NCI-H1092 (cell line): ENCODE results near the gene BTNL9.
"Not testable (repeated sequence)": the region's sequence is repeated elsewhere in the genome, so short reads cannot be mapped to it uniquely, and the experiment has no call there.

Experiments used
- DNase-seq: peaks from one replicate; lab custom pipeline; 2025; lab: John Stamatoyannopoulos, UW

BTNL9 gene

DNA sequence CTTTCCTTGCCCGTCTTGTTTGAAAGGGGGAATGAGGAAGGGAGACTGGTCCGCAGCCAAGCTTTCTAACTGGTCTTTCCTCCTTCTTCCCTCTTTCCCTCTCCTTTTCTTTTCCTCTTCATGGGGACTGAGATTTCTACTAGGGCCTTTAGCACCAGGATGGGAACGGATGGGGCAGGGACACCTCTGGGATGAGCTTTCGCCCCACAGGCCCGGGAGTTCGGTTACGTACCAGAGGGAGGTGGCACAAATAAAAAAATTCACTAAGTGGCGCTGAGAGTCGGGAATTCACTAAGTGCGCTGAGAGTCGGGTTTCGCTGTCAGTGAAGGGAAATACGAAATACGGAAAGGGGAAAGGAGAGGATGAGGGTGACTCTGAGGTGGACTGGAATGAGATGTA, 21.6 kb downstream of the BTNL9 start:
- no peak for DNase-seq

DNA sequence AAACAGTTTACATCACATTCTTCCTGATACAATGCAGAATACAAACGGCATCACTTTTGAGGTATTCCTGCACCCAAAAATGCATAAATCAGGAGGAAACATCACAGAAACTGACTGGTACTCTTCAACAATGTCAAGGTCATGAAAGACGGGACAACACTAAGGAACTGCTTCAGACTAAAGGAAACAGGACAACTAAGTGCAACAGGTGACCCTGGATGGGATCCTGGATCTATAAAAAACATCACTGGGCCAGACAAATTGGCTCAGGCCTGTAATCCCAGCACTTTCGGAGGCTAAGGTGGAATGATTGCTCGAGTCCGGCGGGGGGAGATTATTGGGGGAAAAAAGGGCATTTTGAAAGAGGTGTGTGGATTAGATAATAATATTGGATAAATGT, 22.6 kb downstream of the BTNL9 start:
- DNase-seq = no peak

DNA sequence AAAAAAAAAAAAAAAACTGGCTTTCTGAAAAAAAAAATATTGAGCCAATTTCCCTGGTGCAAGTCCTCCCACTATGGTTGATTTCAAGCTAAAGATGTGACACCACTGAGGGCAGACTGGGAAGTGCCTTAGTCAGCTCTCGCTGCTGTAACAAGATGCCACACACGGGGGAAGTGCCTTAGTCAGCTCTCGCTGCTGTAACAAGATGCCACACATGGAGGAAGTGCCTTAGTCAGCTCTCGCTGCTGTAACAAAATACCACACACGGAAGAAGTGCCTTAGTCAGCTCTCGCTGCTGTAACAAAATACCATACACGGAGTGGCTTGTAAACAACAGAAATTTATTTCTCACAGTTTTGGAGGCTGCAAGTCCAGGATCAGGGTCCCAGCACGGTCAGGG, 23.4 kb downstream of the BTNL9 start:
- DNase-seq = no peak

DNA sequence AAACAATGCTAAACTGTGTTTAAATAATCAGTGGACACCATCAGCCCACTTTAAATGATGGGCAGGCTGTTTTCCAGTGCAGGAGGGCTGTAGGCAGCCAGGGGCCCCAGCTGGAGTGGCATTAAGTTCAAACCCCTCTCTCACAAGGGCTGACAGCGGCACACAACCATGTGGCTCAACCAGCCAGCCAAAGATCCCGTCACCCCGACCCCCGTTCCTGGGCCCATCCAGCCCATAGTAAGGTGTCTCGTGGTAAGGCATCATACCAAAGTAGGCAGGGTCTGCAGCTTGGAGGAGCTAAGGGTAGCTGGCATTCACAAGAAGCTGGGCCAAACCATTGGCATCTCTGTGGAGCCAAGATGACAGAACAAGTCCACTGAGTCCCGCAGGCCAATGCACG, 24.9 kb downstream of the BTNL9 start:
- no peak for DNase-seq

DNA sequence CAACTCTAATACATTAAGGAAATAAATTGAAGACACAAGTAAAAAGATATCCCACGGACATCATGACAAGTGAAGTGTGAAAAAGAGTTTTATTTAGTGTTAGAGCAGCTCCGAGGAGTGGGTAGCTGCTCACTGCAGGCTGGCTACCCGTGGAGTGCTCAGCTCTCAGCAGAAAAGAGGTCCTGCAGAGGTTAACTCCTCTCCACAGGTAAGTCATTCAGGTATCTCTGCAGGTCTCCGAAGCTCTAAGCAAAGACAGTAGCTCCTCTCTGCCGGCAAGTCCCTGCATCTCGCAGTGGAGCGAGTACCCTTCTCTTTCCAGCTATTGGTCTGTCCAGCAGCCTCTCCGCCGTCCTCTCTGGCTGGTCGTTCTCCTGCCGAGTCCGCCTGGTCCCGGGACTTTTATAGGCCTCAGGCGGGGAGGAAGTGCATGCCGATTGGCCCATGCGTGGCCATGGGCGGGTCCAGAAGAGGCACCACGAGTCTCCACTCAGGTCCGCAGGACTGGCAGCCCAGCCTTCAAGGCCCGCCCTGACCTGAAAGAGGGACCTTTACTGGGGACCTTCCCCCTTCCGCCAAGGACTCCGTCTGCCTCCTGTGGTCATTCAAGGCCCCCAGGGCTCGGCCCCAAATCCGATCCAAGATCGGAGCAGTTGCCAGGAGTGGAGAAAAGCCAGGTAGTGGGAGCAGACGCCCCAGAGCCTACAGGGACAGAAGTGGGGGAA, 29.9 kb downstream of the BTNL9 start:
- no peak for DNase-seq

DNA sequence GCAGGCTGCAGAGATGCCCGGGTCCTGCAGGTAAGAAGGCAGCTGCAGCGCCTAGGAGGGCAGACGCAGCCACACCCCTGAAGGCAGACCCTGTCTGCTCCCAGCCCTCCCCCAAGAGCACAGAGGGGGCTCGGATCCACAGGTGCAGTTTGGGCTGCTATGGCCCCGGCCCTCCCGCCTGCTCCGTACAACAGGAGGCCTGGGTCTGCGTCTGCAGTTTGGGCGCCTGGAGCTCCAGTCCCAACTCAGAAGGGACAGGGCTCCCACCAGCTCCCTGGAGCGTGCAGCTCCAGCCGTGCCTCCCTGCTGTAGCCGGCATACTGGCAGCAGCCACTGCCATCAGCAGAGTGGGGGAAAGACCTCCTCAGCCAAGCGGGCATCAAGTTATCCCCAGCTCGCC, 30.5 kb downstream of the BTNL9 start:
- no peak for DNase-seq

DNA sequence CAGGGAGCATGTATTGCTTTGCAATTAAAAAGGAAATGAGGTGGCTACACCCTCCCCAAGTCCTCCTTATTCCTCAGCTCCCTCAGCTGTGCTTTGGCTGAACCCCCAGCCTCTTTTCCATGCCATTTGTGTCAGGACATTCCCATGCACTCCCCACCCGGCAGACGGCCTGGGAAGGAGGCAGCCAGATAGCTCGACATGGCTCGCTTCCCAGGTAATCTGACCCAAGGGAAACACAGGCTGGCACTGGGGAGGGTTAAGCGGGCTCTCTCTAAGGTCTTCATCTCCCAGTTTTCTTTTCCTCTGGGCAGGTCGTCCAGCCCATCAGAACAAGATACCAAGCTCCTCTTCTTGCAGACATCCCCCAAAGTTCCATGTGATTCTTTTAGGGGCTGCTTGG, 31.2 kb downstream of the BTNL9 start:
- DNase-seq = no peak

DNA sequence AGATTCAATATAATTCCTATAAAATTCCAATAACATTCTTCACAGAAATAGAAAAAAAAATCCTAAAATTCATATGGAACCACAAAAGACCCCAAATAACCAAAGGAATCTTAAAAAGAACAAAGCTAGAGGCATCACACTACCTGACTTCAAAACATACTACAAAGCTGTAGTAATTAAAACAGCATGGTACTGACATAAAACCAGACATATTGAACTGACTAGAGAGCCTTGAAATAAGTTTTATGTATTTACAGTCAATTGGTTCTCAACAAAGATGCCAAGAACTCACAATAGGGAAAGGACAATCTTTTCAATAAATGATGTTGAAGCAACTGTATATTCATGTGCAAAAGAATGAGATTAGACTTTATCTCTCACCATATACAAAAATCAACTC, 36.9 kb downstream of the BTNL9 start:
- no peak for DNase-seq

DNA sequence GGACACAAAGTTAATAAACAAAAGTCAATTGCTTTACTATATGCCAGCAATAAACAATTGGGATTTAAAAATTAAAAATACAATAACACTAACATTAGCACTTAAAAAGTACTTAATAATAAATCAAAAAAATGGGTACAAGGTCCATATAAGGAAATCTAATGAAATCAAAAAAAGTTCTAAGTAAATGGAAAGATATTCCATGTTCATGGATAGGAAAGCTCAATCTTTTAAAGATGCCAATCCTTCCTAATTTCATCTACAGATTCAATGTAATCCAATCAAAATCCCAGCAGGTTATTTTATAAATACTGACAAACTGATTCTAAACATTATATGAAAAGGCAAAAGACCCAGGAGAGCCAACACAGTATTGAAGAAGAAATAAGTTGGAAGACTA, 41.9 kb downstream of the BTNL9 start:
- DNase-seq = no peak

DNA sequence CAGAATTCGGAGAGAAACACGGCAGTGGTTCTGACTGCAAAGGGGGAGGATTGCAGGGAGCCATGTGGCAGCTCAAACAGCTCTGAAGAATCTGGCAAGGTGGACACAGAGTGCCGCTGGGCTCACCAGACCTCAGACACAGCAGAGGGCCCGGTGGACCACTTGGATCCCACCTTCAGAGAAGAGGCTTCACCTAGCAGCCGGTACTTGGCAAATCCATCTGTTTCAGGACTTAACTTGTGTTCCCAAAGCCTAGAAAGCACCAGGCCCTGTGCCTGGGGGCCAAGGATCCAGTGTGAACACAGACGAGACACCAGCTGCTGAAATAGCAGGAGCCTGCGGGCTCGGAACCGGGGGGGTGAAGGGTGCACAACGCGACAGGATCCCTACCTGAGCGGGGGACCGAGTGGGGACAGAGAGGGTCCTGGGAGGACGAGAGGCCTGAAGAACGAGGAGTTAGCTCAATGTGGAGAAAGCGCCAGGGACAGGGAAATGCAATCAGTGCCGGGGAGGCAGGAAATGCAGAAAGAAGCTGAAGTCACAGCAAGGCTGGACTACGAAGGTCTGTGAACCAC, 44.6 kb downstream of the BTNL9 start:
- DNase-seq = no peak

DNA sequence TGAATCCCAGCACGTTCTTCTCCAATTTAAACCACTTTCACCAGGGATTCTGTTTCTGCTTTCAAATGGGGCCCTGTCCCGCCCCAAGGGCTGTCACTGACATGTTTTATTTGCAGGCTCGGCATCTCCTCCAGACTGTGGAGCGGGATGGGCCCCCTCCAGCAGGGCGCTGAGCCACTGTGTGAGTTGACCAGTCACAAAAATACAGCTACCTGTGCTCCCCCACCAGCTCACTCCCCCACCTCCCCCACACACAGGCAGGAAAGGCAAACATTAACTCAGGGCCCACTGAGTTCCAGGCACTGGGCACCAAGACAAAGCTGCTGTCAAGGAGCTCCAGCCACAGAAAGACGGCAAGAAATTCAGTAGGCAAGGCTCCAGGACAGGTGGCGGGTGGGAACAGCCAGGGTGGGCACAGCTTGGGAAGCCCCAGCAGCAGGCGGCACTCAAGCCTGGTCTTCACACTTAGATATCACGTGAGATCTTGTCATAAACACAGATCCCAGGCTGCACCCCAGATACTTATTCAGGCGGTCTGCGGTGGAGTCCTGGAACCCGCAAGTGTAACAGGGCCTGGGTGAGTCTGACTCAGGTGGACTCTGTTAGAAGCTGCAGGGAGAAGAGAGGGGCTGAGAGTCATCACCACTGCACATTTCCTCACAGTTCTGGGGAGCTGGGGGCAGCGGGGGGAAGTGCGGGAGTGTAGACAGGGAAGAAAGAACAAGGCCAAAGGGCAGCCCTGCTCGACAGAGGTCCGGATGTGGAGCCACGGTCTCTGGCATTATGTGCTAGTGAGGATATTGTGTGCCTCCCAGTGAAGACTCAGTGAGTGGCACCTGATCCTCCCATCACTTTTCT, 46.2 kb downstream of the BTNL9 start:
- no peak for DNase-seq

DNA sequence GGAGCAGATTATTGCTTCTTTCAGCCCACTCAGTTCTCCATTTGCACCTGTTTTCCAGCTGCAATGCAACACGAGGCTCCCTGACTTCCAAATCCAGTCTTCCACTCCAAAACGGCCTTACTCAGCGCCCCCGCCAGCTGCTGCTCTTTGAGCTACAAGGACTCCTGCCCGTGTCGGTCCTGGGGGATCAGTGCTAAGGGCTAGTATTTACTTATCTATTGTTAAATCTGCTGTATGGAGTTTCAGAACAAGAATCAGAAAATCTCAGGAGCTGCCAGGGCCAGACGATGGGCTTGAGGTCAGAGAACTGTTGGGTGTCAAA, 46.8 kb downstream of the BTNL9 start:
- DNase-seq = no peak

DNA sequence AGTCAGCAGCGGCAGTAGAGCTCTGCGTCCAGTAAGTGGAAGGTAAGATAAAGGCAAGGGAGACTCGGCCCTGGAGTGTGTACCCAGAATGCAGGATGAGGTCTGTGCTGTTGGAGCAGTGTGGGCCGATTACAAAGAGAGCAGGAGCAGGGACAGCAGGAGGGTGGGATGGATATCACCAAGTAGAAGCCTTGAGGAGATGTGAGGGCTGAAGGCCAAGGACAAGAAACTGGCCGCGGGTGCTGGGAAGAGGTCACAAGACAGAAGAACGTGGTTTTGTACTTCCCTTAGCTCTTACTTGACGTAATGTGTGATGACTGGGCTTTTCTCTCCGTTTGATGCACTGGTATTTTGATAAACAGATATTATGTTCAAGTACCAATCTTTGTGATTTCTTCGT, 47.2 kb downstream of the BTNL9 start:
- DNase-seq = no peak

DNA sequence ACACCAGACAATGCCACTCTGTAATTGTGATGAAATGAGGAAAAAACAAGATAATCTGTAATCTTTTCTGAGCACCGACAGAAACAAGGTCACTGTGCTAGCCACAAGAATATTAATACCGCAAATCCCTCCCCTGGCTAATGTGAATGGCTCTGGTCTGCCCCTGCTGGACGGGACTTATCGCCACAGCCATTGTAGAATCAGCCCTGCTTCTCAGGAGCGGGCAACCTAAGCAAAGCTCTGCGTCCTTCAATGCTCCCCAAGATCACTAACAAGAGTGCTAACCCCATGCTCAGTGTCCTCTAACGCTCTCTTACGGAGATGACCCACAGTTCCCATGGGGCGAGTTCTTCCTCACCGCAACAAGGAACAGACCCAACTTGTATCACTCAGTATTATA, 48.2 kb downstream of the BTNL9 start:
- DNase-seq = no peak

DNA sequence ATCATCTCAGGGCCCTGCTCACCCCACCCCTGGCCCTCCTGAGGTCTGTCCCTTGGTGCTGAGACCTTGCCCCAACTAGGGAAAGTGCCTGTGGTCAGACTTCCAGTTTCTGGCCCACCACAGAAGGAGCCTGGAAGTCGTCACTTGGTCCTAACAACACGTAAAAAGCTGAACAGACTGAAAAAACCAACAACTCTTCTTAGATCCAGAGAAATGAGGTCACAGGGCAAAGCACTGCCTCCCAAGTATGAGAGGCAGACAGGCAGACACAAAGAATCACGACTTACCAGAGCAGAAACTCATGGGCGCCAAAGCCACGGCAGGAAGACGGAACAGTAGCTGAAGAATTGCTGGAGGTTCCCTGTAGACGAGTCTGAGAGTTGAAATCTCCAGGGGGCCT, 52.4 kb downstream of the BTNL9 start:
- DNase-seq = no peak

DNA sequence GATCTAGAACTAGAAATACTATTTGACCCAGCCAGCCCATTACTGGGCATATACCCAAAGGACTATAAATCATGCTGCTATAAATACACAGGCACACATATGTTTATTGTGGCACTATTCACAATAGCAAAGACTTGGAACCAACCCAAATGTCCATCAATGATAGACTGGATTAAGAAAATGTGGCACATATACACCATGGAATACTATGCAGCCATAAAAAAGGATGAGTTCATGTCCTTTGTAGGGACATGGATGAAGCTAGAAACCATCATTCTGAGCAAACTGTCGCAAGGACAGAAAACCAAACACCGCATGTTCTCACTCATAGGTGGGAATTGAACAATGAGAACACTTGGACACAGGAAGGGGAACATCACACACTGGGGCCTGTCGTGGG, 55.1 kb downstream of the BTNL9 start:
- not testable (repeated sequence) for DNase-seq

DNA sequence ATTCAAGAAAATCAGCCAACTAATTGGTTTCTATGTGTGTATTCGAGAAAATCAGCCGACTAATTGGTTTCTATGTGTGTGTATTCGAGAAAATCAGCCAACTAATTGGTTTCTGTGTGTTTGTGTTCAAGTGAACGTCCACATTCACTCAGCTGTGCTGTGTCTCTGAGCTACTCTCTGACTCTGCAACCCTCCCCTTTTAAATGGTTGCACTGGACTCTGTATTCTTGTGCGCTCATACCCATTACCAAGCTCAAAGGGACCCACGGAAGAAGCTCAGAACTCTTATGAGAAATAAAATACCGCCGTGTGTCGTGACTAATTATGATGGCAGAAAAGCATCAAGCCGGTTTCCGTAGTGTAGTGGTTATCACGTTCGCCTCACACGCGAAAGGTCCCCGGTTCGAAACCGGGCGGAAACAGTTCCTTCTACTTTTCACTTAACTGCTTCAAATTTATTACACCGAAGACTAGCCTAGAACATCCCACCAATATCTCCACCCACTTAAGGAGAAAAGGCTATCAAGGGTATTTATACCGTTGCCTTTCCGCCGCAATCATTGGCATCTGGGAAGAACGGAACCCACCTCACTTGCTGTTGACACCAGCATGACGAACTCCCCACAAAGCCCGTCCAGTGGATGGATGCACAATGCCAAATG, 56.8 kb downstream of the BTNL9 start:
- not testable (repeated sequence) for DNase-seq

DNA sequence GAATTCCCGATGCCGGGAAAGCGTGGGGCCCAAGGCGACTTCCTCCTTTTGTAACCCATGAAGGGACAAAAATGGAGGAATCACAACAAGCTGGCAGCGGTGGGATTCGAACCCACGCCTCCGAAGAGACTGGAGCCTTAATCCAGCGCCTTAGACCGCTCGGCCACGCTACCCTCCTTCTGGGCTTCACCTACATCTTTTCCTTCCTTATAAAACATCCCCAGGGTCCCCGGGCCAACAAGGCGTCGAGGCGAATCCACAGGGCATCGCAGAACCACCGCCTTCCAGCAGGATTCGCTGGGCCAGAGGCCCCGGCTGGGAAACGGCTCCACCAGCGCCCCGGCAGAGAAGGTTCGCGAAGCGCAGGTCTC, 57.3 kb downstream of the BTNL9 start:
- not testable (repeated sequence) for DNase-seq

DNA sequence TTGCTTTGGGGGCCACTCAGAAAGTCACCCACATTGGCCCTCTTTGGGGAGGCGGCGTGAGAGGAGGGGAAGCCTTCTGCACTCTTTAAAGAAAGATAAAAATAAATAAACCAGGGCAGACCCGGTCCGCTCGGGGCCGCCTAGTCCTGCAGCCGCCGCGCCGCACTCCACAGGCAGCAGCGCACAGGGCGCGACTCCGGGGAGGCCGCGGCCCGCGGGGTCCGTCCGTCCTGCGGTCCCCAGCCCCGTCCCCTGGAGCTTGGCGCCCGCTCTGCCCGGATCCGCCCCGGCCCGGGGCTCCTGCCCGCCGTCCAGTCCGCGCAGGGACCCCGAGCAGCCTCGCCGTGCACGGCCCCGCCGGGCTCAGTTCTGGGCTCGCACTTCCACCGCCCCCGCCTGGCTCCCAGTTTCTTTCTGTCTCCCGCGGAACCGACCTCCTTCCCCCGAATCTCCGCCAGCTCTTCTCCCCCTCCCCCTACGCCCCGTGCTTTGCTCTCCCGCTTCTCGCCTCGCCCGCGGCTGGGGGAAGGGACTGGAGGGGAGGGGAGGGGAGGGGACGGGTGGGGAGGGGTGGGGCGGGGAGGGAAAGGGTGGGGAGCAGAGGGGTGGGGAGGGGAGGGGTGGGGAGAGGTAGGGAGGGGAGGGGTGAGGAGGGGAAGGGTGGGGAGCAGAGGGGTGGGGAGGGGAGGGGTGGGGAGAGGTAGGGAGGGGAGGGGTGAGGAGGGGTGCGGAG, 57.9 kb downstream of the BTNL9 start:
- DNase-seq = not testable (repeated sequence)

DNA sequence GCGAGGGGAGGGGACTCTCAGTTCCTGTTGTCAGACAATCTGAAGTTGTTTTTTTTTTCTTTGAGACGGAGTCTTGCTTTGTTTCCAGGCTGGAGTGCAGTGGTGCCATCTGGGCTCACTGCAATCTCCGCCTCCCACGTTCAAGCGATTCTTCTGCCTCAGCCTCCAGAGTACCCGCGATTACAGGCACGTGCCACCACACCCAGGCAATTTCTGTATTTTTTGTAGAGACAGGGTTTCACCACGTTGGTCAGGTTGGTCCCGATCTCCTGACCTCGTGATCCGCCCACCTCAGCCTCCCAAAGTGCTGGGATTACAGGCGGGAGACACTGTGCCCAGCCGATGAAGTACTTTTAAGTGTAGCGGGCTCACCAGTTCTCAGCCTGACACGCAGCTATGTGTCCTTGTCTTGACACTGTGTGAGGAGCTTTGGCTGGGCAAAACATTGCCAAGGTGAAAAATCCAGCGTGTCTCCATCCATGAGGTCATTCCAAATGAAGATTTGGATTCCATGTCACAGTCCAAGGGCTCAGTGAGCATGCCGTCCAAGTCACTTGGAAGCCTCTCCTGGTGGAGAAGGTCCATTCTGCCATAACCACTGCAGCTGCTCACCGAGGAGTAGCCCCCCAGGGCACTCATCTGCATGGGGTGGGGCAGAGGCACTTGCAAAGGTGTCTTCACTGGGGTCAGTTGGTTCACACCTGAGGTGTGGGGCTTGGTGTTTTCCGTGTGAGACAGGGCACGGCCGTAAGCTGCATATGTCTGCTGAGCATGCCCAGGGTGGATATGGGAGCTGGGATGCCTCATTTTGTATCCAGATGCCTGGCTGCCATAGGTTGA, 58.9 kb downstream of the BTNL9 start:
- DNase-seq = no peak

DNA sequence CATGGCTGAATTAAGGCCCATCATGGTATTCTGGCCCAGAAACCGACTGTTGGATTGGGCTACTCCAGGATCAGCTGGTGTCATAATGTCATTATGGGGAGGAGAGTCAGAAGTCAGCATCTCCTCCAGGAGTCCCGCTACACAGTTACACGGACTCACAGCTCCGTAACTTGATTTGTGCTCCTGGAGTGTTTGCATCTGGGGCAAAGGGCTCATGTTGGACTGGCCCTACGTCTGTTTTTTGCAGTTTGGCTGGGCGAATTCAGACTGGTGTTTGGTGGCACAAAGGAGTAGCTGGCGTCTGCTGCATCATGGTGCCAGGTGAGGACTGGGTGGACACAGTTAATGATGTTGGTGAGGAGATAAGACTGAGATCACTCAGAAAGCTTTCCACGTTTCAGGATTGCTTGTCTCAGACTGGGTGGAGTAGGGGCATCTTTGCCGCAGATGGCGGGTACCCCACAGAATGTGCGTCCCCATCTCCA, 59.6 kb downstream of the BTNL9 start:
- DNase-seq = no peak
